K562 (cell line): ENCODE measurements around the gene SLC39A11. TPM values are rescaled to one million over a fixed set of nuclear protein-coding genes. Genes with fewer than 3 reads are reported as not detected.

Experiments used
- ATAC-seq: fragments of 200-7000 bp; cut with Tn5 transposase; 3 replicates; pipeline ENCODE4 v1.9.1; 2020; ENCODE audit warnings: moderate library complexity
- BruUV-seq: library from RNA; stranded (reverse); fragments of 400-500 nt; replicated peaks from 2 replicates; lab custom pipeline; 2021; lab: Mats Ljungman, UMichigan
- CTCF ChIA-PET: fragments of 300-600 bp; formaldehyde crosslinking; extraction: SDS; loops from one replicate; lab custom pipeline; 2021; ENCODE audit warnings: low intra/inter-chr PET ratio; lab: Yijun Ruan, JAX
- POLR2A ChIA-PET: fragments of 300-600, 350-650 bp; sonication (Branson Sonifier 250); formaldehyde crosslinking; extraction: SDS; loops from one replicate; lab custom pipeline; 2021; ENCODE audit warnings: antibody characterized with exemption, inconsistent platforms; lab: Yijun Ruan, JAX
- DNase-seq, 4 experiments: peaks; one replicate each; pipeline versions ENCODE4 v3.0.0 to v3.0.0-alpha.2; 2011 to 2018; ENCODE audit warnings: low spot score in 3 of 4, mixed read lengths in 3 of 4; ENCODE audit errors: extremely low read depth in 1 of 4
- FAIRE-seq: peaks from 2 replicates; lab custom pipeline; 2011; peaks lifted over from hg19 to GRCh38; lab: Jason Lieb, UNC
- H2AFZ ChIP-seq: 2 replicates; pipeline ENCODE4 v1.6.0; 2011; ENCODE audit warnings: low read depth, low read length, control low read depth, inconsistent platforms
- H3K27ac ChIP-seq: fragments of 200-600 bp; 3 replicates; pipeline ENCODE4 v1.8.0; 2011; ENCODE audit warnings: low read depth, mild to moderate bottlenecking, control low read depth, inconsistent platforms, low read length, moderate library complexity, mixed read lengths; ENCODE audit errors: extremely low read depth
- H3K27me3 ChIP-seq, 2 experiments: fragments of 300-600 bp in 1 of 2; 2 replicates in 1 of 2; 3 replicates in 1 of 2; pipeline versions ENCODE4 v1.6.0 to v1.8.0; 2011; ENCODE audit warnings: inconsistent platforms in 2 of 2, low read length in 2 of 2, mild to moderate bottlenecking in 1 of 2, mixed read lengths in 1 of 2, moderate library complexity in 1 of 2; ENCODE audit not compliant: control insufficient read depth in 2 of 2, insufficient read depth in 2 of 2
- H3K36me3 ChIP-seq: fragments of 300-600 bp; 3 replicates; pipeline ENCODE4 v1.8.0; 2011; ENCODE audit warnings: mild to moderate bottlenecking, low read length, inconsistent platforms; ENCODE audit not compliant: control insufficient read depth, insufficient read depth
- H3K4me1 ChIP-seq, 2 experiments: fragments of 200-600 bp in 1 of 2; replicated peaks in 1 of 2; 2 replicates in 1 of 2; 3 replicates in 1 of 2; pipeline versions ENCODE4 v1.5.1 to v1.8.0; 2011; ENCODE audit warnings: inconsistent platforms in 2 of 2, low read length in 2 of 2, mild to moderate bottlenecking in 1 of 2, mixed read lengths in 1 of 2, moderate library complexity in 1 of 2; ENCODE audit not compliant: control insufficient read depth in 2 of 2, insufficient read depth in 2 of 2
- H3K4me2 ChIP-seq: 2 replicates; pipeline ENCODE4 v1.6.1; 2011; ENCODE audit warnings: low read length, control low read depth, inconsistent platforms, mixed read lengths; ENCODE audit not compliant: insufficient read depth
- H3K4me3 ChIP-seq: fragments of 200-600 bp; sonication (generic), shearing (Covaris generic); 2 replicates; pipeline ENCODE4 v1.5.1; 2016; ENCODE audit warnings: control low read depth, inconsistent platforms
- H3K79me2 ChIP-seq: fragments of 200-600 bp; 3 replicates; pipeline ENCODE4 v1.8.0; 2011; ENCODE audit warnings: low read length, inconsistent platforms; ENCODE audit not compliant: control insufficient read depth, insufficient read depth
- H3K9ac ChIP-seq, 2 experiments: 2 replicates each; pipeline versions ENCODE4 v1.6.0 to v1.6.1; 2011; ENCODE audit warnings: low read depth in 2 of 2, low read length in 2 of 2, control low read depth in 1 of 2, inconsistent platforms in 1 of 2, mild to moderate bottlenecking in 1 of 2, mixed read lengths in 1 of 2; ENCODE audit not compliant: insufficient read depth in 1 of 2
- H3K9me1 ChIP-seq: one replicate; pipeline ENCODE4 v1.6.0; 2011; ENCODE audit warnings: inconsistent platforms, mild to moderate bottlenecking, low read length, moderate library complexity; ENCODE audit not compliant: control insufficient read depth, insufficient read depth
- H3K9me3 ChIP-seq: replicated peaks from 2 replicates; pipeline ENCODE4 v1.5.1; 2011; ENCODE audit warnings: low read depth, low read length, inconsistent platforms; ENCODE audit not compliant: control insufficient read depth, insufficient read depth
- H4K20me1 ChIP-seq: replicated peaks from 2 replicates; pipeline ENCODE4 v1.6.1; 2011; ENCODE audit warnings: low read length, inconsistent platforms, mixed read lengths; ENCODE audit not compliant: control insufficient read depth, insufficient read depth
- ARNT ChIP-seq, 2 experiments: fragments of 450-650 bp; IDR thresholded peaks; 2 replicates each; pipeline ENCODE4 v1.6.1; 2016; ENCODE audit warnings: mild to moderate bottlenecking in 1 of 2
- CBFA2T2 ChIP-seq: fragments of 450-650 bp; conservative IDR thresholded peaks from 2 replicates; pipeline ENCODE4 v1.6.1; 2017; ENCODE audit warnings: mild to moderate bottlenecking
- ETS2 ChIP-seq: IDR thresholded peaks from 2 replicates; pipeline ENCODE4 v1.6.1; 2016; ENCODE audit warnings: borderline replicate concordance, missing genetic modification characterization, mild to moderate bottlenecking, moderate library complexity, missing compliant biosample characterization; ENCODE audit not compliant: poor library complexity, severe bottlenecking
- FOXK1 ChIP-seq: sonication (generic); formaldehyde crosslinking; IDR thresholded peaks from 2 replicates; pipeline ENCODE4 v1.8.0; 2022; ENCODE audit warnings: missing genetic modification reagents, mild to moderate bottlenecking, borderline replicate concordance
- GATA2 ChIP-seq: sonication (generic); formaldehyde crosslinking; IDR thresholded peaks from 2 replicates; pipeline ENCODE4 v1.4.0; 2020; ENCODE audit warnings: mild to moderate bottlenecking, missing genetic modification reagents
- KLF16 ChIP-seq: IDR thresholded peaks from 2 replicates; pipeline ENCODE4 v1.6.1; 2016; ENCODE audit warnings: antibody characterized with exemption
- LEF1 ChIP-seq: fragments of 450-650 bp; IDR thresholded peaks from 2 replicates; pipeline ENCODE4 v1.6.1; 2016; ENCODE audit warnings: mild to moderate bottlenecking
- MAFK ChIP-seq: IDR thresholded peaks from 2 replicates; pipeline ENCODE4 v1.6.1; 2011; ENCODE audit warnings: low read length, improper control_type of control experiment
- MEIS2 ChIP-seq: fragments of 450-650 bp; IDR thresholded peaks from 2 replicates; pipeline ENCODE4 v1.6.1; 2014; ENCODE audit warnings: mild to moderate bottlenecking; ENCODE audit not compliant: partially characterized antibody
- MTA2 ChIP-seq: fragments of 450-650 bp; IDR thresholded peaks from 2 replicates; pipeline ENCODE4 v1.6.1; 2016; ENCODE audit warnings: low read depth
- NCOR1 ChIP-seq: fragments of 450-650 bp; IDR thresholded peaks from 2 replicates; pipeline ENCODE4 v1.6.1; 2016; ENCODE audit warnings: mild to moderate bottlenecking, moderate library complexity
- RCOR1 ChIP-seq, 2 experiments: IDR thresholded peaks; 2 replicates each; pipeline ENCODE4 v1.6.1; 2012; ENCODE audit warnings: low read depth in 2 of 2, low read length in 2 of 2, borderline replicate concordance in 1 of 2, improper control_type of control experiment in 1 of 2
- SMAD1 ChIP-seq: fragments of 150-350 bp; IDR thresholded peaks from 2 replicates; pipeline ENCODE4 v1.6.1; 2014; ENCODE audit warnings: low read length, low read depth; ENCODE audit not compliant: partially characterized antibody
- SMARCC2 ChIP-seq: fragments of 450-650 bp; IDR thresholded peaks from 2 replicates; pipeline ENCODE4 v1.6.1; 2017; ENCODE audit warnings: antibody characterized with exemption, moderate library complexity, mild to moderate bottlenecking, low read depth
- SMARCE1 ChIP-seq: fragments of 450-650 bp; IDR thresholded peaks from 2 replicates; pipeline ENCODE4 v1.7.1; 2016; ENCODE audit warnings: mild to moderate bottlenecking
- SOX6 ChIP-seq: fragments of 450-650 bp; IDR thresholded peaks from 2 replicates; pipeline ENCODE4 v1.6.1; 2014; ENCODE audit warnings: mild to moderate bottlenecking
- TAL1 ChIP-seq: fragments of 450-650 bp; IDR thresholded peaks from 2 replicates; pipeline ENCODE4 v1.6.1; 2016; ENCODE audit warnings: mild to moderate bottlenecking
- TCF3 ChIP-seq: sonication (generic); formaldehyde crosslinking; IDR thresholded peaks from 2 replicates; pipeline ENCODE4 v1.4.0; 2020; ENCODE audit warnings: mild to moderate bottlenecking, missing genetic modification reagents
- ZNF133 ChIP-seq: fragments of 250-450 bp; sonication (Bioruptor Pico); IDR thresholded peaks from 2 replicates; pipeline ENCODE4 v1.4.0; 2020; ENCODE audit warnings: mild to moderate bottlenecking
- WGBS: fragments of 100-300 bp; shearing (Covaris generic); methylation state at CpG from one replicate; pipeline ENCODE4 v1.1.6; 2016; ENCODE audit warnings: low coverage, mixed read lengths; ENCODE audit not compliant: insufficient coverage; ENCODE audit errors: missing lambda C conversion rate; 5-methylcytosine and 5-hydroxymethylcytosine counted together
- in situ Hi-C: fragments of 300-500 bp; cut with MboI; formaldehyde crosslinking; loops from 4 replicates; pipeline ENCODE4 v1.15.0; 2018; ENCODE audit warnings: inconsistent platforms, mixed read lengths
- intact Hi-C: fragments of 100-400 bp; cut with micrococcal nuclease; formaldehyde crosslinking; loops from 2 replicates; pipeline ENCODE4 v1.14.2; 2022
- polyA plus RNA-seq, 8 experiments: library from polyadenylated mRNA; depleted of rRNA in 4 of 8; stranded (reverse) in 5 of 8; unstranded in 3 of 8; fragments of >200 nt; fragmentation: Nextera tagmentation in 2 of 8; fragmentation: Illumina TruSeq in 1 of 8; extraction: Ambion mirVana in 2 of 8; extraction: Trizol in 1 of 8; gene quantifications; 2 replicates each; pipeline versions ENCODE4 v1.2.1 to v1.2.3, GENCODE V29; 2011 to 2014; ENCODE audit warnings: inconsistent platforms in 1 of 8, missing spikeins in 1 of 8
- total RNA-seq, 7 experiments: library from RNA; depleted of rRNA in 6 of 7; stranded (reverse); fragments of >200 nt in 6 of 7; fragmentation: Illumina TruSeq in 2 of 7; extraction: Trizol in 2 of 7; gene quantifications; 2 replicates each; pipeline versions ENCODE4 v1.2.1 to v1.2.3, GENCODE V29; 2011 to 2021; ENCODE audit warnings: low replicate concordance in 1 of 7
- TF ChIP-seq, protein P1 (sequence below): fragments of 450-650 bp; IDR thresholded peaks from 2 replicates; pipeline ENCODE4 v1.6.1; 2016
- TF ChIP-seq, protein P2 (sequence below): fragments of 450-650 bp; formaldehyde crosslinking; IDR thresholded peaks from 2 replicates; pipeline ENCODE4 v1.4.0; 2022; ENCODE audit warnings: missing genetic modification characterization

Gene SLC39A11
- total and polyA plus RNA-seq, 9 of the 15 experiments (the other 6 are each of a cell fraction or from before 2014, with no cell fraction given): 10.5 to 26.4 (median 13.4) TPM

DNA sequence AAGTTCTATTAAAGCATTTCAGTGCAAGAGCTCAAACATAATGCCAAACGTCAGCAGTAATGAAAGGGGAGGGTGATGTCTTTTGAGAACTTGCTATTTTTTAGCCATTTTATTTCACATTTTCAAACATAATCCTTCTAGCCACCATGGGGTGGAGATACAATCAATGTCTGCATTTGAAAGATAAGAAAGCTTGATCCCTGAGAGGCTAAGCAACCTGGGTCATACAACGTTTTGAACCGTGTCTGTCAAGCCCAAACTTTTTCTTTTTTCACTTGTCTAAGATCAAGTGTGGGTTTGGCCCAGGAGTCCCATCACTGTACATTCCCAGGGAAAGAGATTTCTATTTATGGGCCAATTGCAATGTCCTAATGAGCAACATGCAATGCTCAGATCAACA is 331.1 kb downstream of the SLC39A11 start:
- peaks cover 8 to 21% of the 10 kb centered on the region in 2 experiments for H3K4me1 ChIP-seq
- no peaks in the 10 kb centered on the region for H3K79me2 ChIP-seq
- peak; percentile 78 for ATAC-seq
- peak; percentile 74 for FAIRE-seq
- no peaks in the 10 kb centered on the region for H4K20me1 ChIP-seq
- no TSS peak for BruUV-seq
- H3K27ac ChIP-seq: peak overlapping the region; percentile 61; the same call in 2 of the 3 replicates
- whole genome bisulfite sequencing: 0% methylated on average over 3 of the region's 3 CpGs
- no peaks in the 10 kb centered on the region for H3K9me1 ChIP-seq
- no peaks in the 10 kb centered on the region for H3K36me3 ChIP-seq
- peak overlapping the region in 1 of 2 experiments; percentile 12; a peak in 1 of 4 replicates for H3K9ac ChIP-seq
- H3K4me3 ChIP-seq: no peak overlapping the region
- in situ Hi-C loops (no loop called here), intact Hi-C loops (no loop called here)
- H3K27me3 ChIP-seq: no peaks in the 10 kb centered on the region
- no peaks in the 10 kb centered on the region for H3K9me3 ChIP-seq
- no peak overlapping the region for H2AFZ ChIP-seq
- peak overlapping the region; percentile 55 for H3K4me2 ChIP-seq
- ChIA-PET POLR2A (interaction anchor here (0.7 to 0.9 kb wide), 2 partner anchors 24 to 481 kb away, joined by 3 read pairs; no protein-coding TSS in a partner anchor), CTCF (no interaction called here)
- peak; percentile 50 to 59 (median 54) for DNase-seq
- peak; percentile 84 for TF ChIP-seq TAL1
- peak; percentile 38 for TF ChIP-seq MEIS2
- TF ChIP-seq SMARCE1: peak; percentile 77
- TF ChIP-seq CBFA2T2: peak; percentile 54; the same call in 1 of the 2 replicates
- TF ChIP-seq FOXK1 (CRISPR knock-in tag): no peak
- peak; percentile 78 for TF ChIP-seq TCF3 (CRISPR knock-in tag)
- peak; percentile 60 for TF ChIP-seq MTA2
- TF ChIP-seq GATA2 (CRISPR knock-in tag): peak; percentile 67
- peak in 1 of 2 experiments; percentile 19; a peak in 1 of 4 replicates for TF ChIP-seq ARNT (IDR thresholded peaks at IDR 0.05)
- TF ChIP-seq ZNF133 (CRISPR knock-in tag): no peak
- 0 out of 2 replicates have a peak, but pooled peaks have one; percentile 4 for TF ChIP-seq MAFK
- TF ChIP-seq ETS2 (tag): no peak
- TF ChIP-seq, protein P1, sequence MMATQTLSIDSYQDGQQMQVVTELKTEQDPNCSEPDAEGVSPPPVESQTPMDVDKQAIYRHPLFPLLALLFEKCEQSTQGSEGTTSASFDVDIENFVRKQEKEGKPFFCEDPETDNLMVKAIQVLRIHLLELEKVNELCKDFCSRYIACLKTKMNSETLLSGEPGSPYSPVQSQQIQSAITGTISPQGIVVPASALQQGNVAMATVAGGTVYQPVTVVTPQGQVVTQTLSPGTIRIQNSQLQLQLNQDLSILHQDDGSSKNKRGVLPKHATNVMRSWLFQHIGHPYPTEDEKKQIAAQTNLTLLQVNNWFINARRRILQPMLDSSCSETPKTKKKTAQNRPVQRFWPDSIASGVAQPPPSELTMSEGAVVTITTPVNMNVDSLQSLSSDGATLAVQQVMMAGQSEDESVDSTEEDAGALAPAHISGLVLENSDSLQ: peak; percentile 71
- peak; percentile 18; the same call in 1 of the 2 replicates for TF ChIP-seq KLF16
- TF ChIP-seq NCOR1: peak; percentile 52; the same call in 1 of the 2 replicates
- TF ChIP-seq, protein P2, sequence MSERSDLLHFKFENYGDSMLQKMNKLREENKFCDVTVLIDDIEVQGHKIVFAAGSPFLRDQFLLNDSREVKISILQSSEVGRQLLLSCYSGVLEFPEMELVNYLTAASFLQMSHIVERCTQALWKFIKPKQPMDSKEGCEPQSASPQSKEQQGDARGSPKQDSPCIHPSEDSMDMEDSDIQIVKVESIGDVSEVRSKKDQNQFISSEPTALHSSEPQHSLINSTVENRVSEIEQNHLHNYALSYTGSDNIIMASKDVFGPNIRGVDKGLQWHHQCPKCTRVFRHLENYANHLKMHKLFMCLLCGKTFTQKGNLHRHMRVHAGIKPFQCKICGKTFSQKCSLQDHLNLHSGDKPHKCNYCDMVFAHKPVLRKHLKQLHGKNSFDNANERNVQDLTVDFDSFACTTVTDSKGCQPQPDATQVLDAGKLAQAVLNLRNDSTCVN (CRISPR knock-in tag): no peak
- TF ChIP-seq LEF1: 0 out of 2 replicates have a peak, but pooled peaks have one; percentile 36
- TF ChIP-seq SOX6: peak; percentile 59
- 0 out of 2 replicates have a peak, but pooled peaks have one; percentile 28 for TF ChIP-seq SMARCC2
- peak in 1 of 2 experiments; percentile 65; a peak in 1 of 4 replicates for TF ChIP-seq RCOR1 (IDR thresholded peaks at IDR 0.05; ENCODE audit: borderline replicate concordance in 1 of 2, low read depth in 2 of 2, low read length in 2 of 2)
- no peak for TF ChIP-seq SMAD1
